DND-41 (cell line): Measurements from ENCODE around the gene KRTAP9-4.
"Not testable (repeated sequence)": the region's sequence is repeated elsewhere in the genome, so short reads cannot be mapped to it uniquely, and the experiment has no call there.

ENCODE experiments used
- ATAC-seq: fragments of 200-7000 bp; cut with Tn5 transposase; 3 replicates; pipeline ENCODE4 v1.9.1; 2021; ENCODE audit warnings: low read depth; ENCODE audit not compliant: insufficient read depth
- DNase-seq: peaks from one replicate; pipeline ENCODE4 v3.0.0-alpha.2; 2020
- H2AFZ ChIP-seq: 2 replicates; pipeline ENCODE4 v1.6.0; 2012; ENCODE audit warnings: low read depth, low read length
- H3K27ac ChIP-seq: 2 replicates; pipeline ENCODE4 v1.5.1; 2012; ENCODE audit warnings: low read length, inconsistent platforms
- H3K27me3 ChIP-seq: fragments of 200-600 bp; sonication (generic); 2 replicates; pipeline ENCODE4 v1.6.0; 2012; ENCODE audit warnings: low read length, mild to moderate bottlenecking, inconsistent platforms; ENCODE audit not compliant: insufficient read depth, poor library complexity
- H3K36me3 ChIP-seq: 2 replicates; pipeline ENCODE4 v1.5.1; 2012; ENCODE audit warnings: low read length, inconsistent platforms; ENCODE audit not compliant: insufficient read depth
- H3K4me1 ChIP-seq: 2 replicates; pipeline ENCODE4 v1.5.1; 2012; ENCODE audit warnings: mild to moderate bottlenecking, low read length; ENCODE audit not compliant: insufficient read depth
- H3K4me2 ChIP-seq: 2 replicates; pipeline ENCODE4 v1.6.0; 2012; ENCODE audit warnings: mild to moderate bottlenecking, moderate library complexity, low read length, inconsistent platforms; ENCODE audit not compliant: insufficient read depth
- H3K4me3 ChIP-seq, 2 experiments: fragments of 200-600 bp in 1 of 2; shearing (Covaris generic) in 1 of 2; 2 replicates each; pipeline ENCODE4 v1.5.1; 2012 to 2016; ENCODE audit warnings: inconsistent platforms in 2 of 2, low read length in 2 of 2, mild to moderate bottlenecking in 2 of 2, low read depth in 1 of 2, moderate library complexity in 1 of 2
- H3K79me2 ChIP-seq: 2 replicates; pipeline ENCODE4 v1.6.0; 2012; ENCODE audit warnings: low read length, inconsistent platforms; ENCODE audit not compliant: insufficient read depth
- H3K9ac ChIP-seq: 2 replicates; pipeline ENCODE4 v1.6.0; 2012; ENCODE audit warnings: low read depth, mild to moderate bottlenecking, inconsistent platforms, low read length, moderate library complexity
- H3K9me3 ChIP-seq: 2 replicates; pipeline ENCODE4 v1.5.1; 2012; ENCODE audit warnings: low read length, moderate library complexity, mild to moderate bottlenecking, inconsistent platforms; ENCODE audit not compliant: insufficient read depth, severe bottlenecking
- H4K20me1 ChIP-seq: 2 replicates; pipeline ENCODE4 v1.6.0; 2012; ENCODE audit warnings: low read length; ENCODE audit not compliant: insufficient read depth
- EZH2 ChIP-seq: IDR thresholded peaks from 3 replicates; pipeline ENCODE4 v1.6.1; 2012; ENCODE audit warnings: borderline replicate concordance, low read depth, mild to moderate bottlenecking, moderate library complexity, low read length, inconsistent platforms; ENCODE audit not compliant: severe bottlenecking
- TF ChIP-seq, protein P1 (sequence below): IDR thresholded peaks from 2 replicates; pipeline ENCODE4 v1.5.1; 2012; ENCODE audit warnings: borderline replicate concordance, low read length, moderate library complexity, mild to moderate bottlenecking; ENCODE audit not compliant: poor library complexity, severe bottlenecking; ENCODE audit errors: extremely low read depth

Gene KRTAP9-4, protein sequence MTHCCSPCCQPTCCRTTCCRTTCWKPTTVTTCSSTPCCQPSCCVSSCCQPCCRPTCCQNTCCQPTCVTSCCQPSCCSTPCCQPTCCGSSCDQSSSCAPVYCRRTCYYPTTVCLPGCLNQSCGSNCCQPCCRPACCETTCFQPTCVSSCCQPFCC

DNA sequence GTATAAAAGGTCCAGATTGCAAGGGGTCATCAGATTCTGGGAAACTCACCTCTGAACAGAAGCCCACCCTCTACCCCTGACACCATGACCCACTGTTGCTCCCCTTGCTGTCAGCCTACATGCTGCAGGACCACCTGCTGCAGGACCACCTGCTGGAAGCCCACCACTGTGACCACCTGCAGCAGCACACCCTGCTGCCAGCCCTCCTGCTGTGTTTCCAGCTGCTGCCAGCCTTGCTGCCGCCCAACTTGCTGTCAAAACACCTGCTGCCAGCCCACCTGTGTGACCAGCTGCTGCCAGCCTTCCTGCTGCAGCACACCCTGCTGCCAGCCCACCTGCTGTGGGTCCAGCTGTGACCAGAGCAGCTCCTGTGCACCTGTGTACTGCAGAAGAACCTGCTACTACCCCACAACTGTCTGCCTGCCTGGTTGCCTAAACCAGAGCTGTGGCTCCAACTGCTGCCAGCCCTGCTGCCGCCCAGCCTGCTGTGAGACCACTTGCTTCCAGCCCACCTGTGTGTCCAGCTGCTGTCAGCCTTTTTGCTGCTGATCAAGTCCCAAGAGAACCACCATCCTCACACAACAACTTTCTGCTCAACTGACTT lies at the start of gene KRTAP9-4:
Gene KRTAP9-4, plus strand, starts transcription at position 51 of the 604 bp plus-strand sequence. Its CDS starts 34 bp downstream, at position 85.
- not testable (repeated sequence) for H3K27ac ChIP-seq, ATAC-seq, H4K20me1 ChIP-seq, H3K36me3 ChIP-seq, H3K4me1 ChIP-seq, H3K79me2 ChIP-seq, DNase-seq, H3K9ac ChIP-seq, H3K4me3 ChIP-seq, H3K4me2 ChIP-seq, H3K9me3 ChIP-seq, H2AFZ ChIP-seq, H3K27me3 ChIP-seq

DNA sequence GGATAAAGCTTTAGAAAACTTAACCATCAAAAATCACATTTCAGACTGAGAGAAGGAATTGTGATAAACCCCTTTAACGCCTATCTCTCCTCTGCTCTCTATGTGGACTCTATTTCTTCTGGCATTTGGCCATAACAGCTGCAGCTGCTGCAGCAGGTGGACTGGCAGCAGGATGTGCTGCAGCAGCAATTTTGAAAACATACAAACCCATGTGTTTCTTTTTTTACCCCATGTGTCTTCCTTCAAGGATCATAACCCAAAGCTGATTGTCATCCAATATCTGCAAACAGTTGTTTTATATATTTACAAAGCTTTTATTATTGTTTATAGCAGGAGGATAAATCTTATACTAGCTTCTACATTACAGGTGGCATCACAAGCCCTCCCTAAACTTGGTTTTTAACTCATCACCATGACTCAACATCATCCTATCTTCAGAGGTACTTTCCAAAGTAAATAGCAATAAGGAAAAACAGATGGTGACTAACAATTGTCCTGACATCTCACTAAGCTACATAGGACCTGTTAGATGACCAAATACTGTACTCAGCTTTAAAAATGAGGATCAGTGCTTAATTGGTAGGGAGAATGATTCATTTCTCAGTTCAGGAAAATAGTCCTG lies 37.5 kb upstream of the KRTAP9-4 start:
- no peak overlapping the region for H2AFZ ChIP-seq
- no peaks in the 10 kb centered on the region for H3K36me3 ChIP-seq
- H3K4me1 ChIP-seq, result no peaks in the 10 kb centered on the region
- H3K79me2 ChIP-seq, result no peaks in the 10 kb centered on the region
- no peak for DNase-seq
- H3K4me3 ChIP-seq, result no peak overlapping the region
- H4K20me1 ChIP-seq, result no peaks in the 10 kb centered on the region
- H3K4me2 ChIP-seq, result no peak overlapping the region
- H3K27me3 ChIP-seq, result peaks cover 8% of the 10 kb centered on the region
- no peak for ATAC-seq
- no peak overlapping the region for H3K9ac ChIP-seq
- TF ChIP-seq, protein P1, sequence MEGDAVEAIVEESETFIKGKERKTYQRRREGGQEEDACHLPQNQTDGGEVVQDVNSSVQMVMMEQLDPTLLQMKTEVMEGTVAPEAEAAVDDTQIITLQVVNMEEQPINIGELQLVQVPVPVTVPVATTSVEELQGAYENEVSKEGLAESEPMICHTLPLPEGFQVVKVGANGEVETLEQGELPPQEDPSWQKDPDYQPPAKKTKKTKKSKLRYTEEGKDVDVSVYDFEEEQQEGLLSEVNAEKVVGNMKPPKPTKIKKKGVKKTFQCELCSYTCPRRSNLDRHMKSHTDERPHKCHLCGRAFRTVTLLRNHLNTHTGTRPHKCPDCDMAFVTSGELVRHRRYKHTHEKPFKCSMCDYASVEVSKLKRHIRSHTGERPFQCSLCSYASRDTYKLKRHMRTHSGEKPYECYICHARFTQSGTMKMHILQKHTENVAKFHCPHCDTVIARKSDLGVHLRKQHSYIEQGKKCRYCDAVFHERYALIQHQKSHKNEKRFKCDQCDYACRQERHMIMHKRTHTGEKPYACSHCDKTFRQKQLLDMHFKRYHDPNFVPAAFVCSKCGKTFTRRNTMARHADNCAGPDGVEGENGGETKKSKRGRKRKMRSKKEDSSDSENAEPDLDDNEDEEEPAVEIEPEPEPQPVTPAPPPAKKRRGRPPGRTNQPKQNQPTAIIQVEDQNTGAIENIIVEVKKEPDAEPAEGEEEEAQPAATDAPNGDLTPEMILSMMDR, result no peak
- no peak for TF ChIP-seq EZH2
- H3K27ac ChIP-seq, result no peak overlapping the region
- H3K9me3 ChIP-seq, result no peaks in the 10 kb centered on the region

DNA sequence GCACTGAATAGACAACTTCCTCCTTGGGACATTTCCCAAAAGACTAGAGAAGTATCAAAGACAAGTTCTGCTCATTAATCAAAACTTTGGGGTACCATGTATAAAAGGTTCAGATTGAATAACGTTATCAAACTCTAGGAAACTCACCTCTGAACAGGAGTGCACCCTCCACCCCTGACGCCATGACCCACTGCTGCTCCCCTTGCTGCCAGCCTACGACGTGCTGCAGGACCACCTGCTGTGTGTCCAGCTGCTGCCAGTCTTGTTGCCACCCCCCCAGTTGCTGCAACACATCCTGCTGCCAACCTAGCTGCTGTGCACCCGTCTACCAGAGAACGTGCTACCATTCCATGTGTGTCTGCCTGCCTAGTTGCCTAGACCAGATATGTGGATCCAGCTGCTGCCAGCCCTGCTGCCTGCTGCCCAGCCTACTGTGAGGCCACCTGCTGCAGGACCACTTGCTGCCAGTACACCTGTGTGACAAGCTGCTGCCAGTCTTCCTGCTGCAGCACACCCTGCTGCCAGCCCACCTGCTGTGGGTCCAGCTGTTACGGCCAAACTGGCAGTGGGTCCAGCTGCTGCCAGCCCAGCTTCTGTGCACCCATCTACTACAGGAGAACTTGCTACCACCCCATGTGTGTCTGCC lies 36.8 kb upstream of the KRTAP9-4 start:
- H3K27ac ChIP-seq, result no peak overlapping the region
- no peak overlapping the region for H3K4me2 ChIP-seq
- no peak overlapping the region for H2AFZ ChIP-seq
- no peak for TF ChIP-seq EZH2
- TF ChIP-seq, protein P1, result no peak
- no peaks in the 10 kb centered on the region for H3K79me2 ChIP-seq
- H3K27me3 ChIP-seq, result peaks cover 8% of the 10 kb centered on the region
- no peak overlapping the region for H3K9ac ChIP-seq
- DNase-seq (no peak), ATAC-seq (no peak)
- no peaks in the 10 kb centered on the region for H3K4me1 ChIP-seq
- H4K20me1 ChIP-seq, result no peaks in the 10 kb centered on the region
- H3K9me3 ChIP-seq, result no peaks in the 10 kb centered on the region
- H3K36me3 ChIP-seq, result no peaks in the 10 kb centered on the region
- H3K4me3 ChIP-seq, result no peak overlapping the region

DNA sequence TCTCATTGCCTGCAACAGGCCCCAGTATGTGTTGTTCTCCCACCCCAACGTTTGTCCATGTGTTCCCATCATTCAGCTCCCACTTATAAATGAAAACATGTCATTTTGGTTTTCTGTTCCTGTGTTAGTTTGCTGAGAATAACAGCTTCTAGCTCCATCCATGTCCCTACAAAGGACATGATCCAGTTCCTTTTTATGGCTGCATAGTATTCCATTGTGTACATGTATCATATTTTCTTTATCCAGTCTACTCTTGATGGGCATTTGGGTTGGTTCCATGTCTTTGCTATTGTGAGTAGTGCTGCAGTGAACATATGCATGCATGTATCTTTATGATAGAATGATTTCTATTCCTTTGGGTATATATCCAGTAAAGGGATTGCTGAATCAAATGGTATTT lies 33.8 kb upstream of the KRTAP9-4 start:
- H3K4me1 ChIP-seq, result no peaks in the 10 kb centered on the region

More for the DNA sequence above, 33.8 kb upstream of the KRTAP9-4 start:
- H3K27ac ChIP-seq, result no peak overlapping the region
- ATAC-seq (no peak), DNase-seq (no peak)
- no peak overlapping the region for H3K9ac ChIP-seq
- no peaks in the 10 kb centered on the region for H4K20me1 ChIP-seq
- H2AFZ ChIP-seq, result no peak overlapping the region
- no peaks in the 10 kb centered on the region for H3K9me3 ChIP-seq
- H3K4me2 ChIP-seq, result no peak overlapping the region
- H3K36me3 ChIP-seq, result no peaks in the 10 kb centered on the region
- H3K79me2 ChIP-seq, result no peaks in the 10 kb centered on the region
- peaks cover 2% of the 10 kb centered on the region for H3K27me3 ChIP-seq
- TF ChIP-seq, protein P1, result no peak
- TF ChIP-seq EZH2, result no peak
- no peak overlapping the region for H3K4me3 ChIP-seq
